Stimulated activated CD4-positive, alpha-beta T cell treated with anti-CD3 and anti-CD28 coated beads, Interleukin-2, amount 100 ng/mL, for 24 hours (primary cell): ENCODE data around the gene THBS2.
A peak's percentile ranks its signal among the peaks of the same experiment; 100 is the strongest.
"Not testable (repeated sequence)": the region's sequence is repeated elsewhere in the genome, so short reads cannot be mapped to it uniquely, and the experiment has no call there.

ENCODE experiments used
- DNase-seq, 2 donors: peaks; one replicate each; pipeline ENCODE4 v3.0.0-alpha.2; 2020

The THBS2 gene

DNA sequence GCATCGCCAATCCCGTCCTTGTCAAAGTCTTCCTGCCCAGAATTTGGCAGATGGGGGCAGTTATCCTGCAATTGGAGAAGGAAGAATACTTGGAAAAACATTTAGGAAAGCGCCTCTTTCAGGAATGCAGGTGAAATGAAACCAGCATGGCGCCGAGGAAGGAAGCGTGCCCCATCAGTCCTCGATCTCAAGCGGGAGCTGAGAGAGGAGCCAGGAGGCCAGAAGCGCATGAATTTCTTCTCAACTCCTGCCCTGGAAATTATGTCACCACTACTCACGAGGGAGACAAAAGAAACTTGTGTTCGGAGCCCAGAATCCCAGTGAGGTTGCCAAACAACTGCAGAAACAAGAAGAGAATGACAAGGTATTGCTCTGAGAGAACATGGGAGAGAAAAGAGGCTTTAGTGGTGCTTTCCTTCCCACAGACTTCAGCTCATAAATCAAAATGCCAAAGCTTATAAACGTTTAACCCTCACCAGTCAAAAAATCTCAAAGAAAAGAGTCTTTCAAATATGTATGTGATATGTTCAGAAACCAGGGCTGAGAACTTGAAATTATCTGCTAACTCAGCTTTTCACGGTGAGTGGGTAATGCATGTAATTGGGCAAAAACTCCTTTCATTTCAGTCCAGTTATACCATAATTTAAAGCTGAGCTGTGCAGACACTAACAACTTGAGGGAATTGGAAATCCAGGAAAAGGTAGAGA is 23.9 kb downstream of the THBS2 start:
- DNase-seq, result no peak

DNA sequence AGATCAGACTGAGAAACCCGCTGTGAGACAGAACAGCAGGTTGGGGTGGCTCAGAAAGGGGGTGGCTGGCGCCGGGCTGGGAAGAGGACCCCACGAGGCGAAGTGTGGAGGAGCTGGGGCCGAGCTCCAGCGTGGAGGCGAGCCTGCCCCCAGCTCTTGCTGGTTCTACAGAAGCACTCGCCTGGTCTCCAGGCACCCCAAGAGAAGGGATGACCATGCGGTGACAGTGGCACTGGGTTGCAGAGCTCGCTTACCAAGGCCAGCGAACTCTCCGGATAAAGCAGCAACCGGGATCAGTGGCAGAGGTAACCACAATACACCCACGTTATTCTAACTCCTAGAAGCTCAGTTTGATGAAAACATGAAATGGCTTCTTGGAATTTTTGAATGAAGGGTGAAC is 26.5 kb downstream of the THBS2 start:
- DNase-seq, result no peak

DNA sequence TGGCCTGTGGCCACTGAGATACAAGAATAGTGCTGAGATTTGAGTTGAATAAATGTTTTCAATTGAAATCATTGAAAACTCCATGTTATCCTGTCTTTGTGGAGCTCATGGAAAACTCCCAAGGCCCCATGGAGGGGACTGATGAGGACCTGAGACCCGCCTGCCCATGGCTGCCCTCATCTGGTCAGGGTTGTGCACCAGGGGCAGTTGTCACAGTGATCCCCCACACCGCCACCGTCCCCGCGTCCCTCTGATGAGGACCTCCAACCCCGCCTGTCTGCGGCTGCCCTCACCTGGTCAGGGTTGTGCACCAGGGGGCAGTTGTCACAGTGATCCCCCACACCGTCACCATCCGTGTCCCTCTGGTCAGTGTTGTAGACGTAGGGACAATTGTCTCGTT is 27.8 kb downstream of the THBS2 start:
- DNase-seq, result no peak

DNA sequence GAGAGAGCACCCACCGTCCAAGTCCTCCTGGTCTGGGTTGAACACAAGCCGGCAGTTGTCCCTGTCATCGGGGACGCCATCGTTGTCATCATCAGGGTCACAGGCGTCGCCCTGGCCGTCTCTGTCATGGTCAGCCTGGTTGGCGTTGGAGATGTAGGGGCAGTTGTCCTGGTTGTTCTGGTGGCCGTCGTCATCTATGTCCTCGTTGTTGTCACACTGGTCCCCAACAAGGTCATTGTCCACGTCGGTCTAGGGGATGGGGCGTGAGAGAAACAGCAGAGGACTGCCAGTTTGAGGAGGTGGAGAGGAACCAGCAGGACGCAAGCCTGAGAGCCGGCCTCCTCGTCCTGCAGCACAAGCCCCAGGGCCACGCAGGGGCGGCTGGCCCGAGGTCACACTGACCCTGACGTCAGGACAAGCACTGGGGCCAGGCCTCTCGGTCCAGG is 28.5 kb downstream of the THBS2 start:
- no peak for DNase-seq

DNA sequence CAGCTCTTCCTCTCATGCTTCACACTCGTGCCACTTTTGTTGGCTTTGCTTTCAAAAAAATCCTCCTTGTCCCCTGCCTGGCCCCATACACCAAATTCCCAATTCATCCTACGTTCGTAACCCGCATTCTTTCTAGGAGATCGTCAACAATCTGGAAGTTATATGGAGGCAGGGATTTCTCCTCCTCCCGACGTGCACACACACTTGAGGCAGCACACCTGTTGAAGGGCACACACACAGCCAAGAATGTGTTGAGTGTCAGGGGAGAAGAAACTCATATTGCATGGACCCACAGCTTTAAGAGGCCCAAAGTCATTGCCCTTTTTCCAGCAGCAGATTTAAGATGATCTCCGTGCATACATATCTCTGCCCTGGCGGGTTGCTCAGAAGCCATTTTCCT is 28.9 kb downstream of the THBS2 start:
- no peak for DNase-seq

DNA sequence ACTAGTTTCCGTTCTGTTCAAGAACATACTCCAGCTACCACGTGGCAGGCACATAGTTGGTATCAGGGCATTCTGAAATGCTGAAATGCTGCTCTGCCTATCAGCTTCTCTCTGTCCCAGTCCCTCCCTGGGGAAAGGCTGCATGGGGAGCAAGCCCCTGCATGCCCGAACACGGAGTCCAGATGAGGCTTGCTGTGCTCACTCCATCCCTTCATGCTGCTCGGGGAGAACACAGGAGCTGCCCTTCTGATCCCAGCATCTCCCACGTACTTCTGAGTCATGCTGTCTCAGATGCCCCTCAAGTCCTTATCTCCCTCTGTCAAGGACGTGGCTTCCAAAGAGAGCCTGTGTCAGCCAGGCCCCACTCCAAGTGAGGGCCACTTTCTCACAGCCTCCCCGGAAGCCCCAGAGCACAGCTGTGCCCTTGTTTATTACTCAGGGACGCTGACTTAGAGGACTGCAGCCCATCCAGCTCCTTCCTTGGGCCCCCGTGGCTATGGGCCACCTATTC is 29.4 kb downstream of the THBS2 start:
- DNase-seq, result no peak

DNA sequence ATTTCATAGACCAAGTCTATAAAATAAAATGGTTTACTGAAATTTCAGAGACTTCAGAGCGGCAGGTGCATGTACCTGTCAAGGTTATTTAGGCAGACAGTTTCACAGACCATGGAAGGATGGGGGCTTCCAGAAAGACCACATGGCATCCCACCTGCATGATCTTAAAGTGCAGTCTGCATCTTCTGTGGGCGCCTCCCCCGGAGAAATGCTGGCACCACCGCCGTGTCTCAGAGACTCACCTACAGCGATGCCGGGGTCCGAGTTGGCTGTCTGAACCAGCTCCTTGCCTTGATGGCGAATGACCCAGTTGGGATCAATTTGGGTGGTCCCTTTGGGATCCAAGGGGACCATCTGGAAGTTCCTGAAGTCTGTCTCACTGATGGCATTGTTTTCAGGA is 30.6 kb downstream of the THBS2 start:
- DNase-seq, result no peak

DNA sequence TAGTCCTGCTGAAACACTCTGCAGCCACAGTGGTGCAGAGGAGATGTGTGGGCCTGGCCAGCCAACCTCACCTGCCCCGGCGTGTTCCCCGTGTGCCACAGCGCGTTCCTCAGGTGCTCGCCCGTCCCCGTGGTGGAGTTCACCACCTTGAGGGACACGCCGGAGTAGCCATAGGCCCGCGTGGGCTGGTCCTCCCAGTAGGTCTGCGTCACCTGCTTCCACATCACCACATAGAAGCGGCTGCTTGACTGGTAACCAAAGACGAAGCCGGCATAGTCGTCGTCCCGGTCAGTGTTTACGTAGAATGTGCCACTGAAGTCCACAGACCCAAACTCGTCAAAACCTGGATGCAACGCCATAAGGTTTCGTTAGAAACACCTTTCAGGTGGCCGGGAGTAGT is 31.5 kb downstream of the THBS2 start:
- DNase-seq, result no peak

DNA sequence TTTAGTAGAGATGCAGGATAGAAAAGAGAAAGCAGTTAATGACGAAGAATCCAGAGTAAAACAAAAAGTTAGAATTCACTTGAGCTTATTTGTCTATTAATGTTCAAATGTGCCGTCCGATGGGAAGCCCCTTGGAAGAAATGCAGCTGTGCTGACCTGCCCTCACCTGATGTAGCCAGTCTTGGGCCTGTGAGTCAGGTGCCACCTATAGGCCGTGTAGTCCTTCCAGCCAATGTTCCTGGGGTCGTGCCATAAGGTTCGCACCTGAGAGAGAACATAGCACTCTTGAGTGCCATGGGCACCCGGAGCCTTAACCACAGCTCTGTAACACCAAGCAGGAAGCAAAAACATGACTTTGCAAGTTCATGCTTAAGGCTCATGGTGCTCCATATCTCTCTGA is 32.4 kb downstream of the THBS2 start:
- no peak for DNase-seq

DNA sequence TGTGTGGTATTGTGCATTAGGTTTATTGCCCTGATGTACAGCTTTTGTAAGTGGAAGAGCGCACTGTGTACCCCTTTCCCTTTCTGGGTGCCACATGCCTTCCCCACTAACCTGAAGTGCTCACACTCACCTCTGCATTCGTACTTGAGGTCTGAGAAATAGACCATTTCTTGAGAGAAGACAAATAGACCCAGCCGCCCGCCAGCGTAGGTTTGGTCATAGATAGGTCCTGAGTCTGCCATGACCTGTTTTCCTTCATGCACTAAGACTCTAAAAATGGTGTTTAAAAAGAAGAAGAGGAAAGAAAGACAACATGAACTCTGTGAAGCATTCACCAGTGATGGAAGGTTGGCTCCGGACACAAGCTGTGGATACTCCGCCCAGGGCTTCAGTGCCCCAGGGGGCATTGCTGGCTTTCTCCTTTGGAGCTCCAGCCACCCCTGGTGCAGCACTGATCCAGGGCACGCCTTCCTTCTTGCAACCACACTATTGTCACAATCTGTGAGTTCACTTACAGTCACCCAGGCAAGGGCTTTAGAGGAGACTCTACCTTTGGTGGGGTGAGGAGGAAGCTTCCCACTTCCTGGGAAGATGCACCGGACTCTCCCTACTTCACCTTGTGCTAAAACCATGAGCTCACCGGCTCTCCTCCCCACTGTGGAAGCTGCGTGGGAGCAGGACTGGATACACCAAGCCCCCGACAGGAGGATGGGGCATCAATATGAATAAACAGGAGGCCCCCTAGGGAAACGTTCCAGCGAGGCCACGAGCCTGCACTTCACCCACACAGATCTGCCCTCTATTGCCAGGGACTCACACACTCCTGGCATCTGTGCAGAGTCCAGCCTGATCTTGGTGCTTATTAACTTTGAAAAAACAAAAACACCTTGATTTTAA is 33.3 kb downstream of the THBS2 start:
- no peak for DNase-seq

DNA sequence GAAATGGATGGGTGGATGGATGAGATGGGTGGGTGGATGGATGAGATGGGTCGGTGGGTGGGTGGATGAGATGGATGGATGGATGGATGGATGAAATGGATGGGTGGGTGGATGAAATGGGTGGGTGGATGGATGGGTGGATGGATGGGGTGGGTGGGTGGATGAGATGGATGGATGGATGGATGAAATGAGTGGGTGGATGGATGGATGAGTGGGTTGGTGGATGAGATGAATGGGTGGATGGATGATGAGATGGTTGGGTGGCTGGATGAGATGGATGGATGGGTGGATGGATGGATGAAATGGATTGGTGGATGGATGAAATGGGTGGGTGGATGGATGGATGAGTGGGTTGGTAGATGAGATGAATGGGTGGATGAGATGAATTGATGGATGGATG is 35.7 kb downstream of the THBS2 start:
- DNase-seq, result no peak

DNA sequence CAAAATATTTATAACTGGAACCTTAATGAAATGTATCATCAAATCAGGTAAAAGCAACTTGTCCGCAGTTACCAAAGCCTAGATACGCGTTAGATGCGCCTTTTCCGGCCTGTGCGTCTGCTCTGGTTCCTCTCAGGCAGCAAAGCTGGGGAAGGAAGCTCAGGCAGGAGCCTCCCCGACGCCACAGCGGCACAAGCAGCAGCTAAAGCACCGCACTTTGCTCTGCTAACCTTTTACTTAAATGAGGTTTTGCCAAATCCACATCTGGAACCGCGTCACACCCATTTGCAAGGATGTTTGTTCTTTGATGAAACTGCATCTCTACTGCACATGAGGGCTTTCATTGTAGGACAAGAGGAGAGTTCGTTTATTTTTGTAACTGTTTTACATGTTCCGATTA is 36.8 kb downstream of the THBS2 start:
- no peak for DNase-seq

DNA sequence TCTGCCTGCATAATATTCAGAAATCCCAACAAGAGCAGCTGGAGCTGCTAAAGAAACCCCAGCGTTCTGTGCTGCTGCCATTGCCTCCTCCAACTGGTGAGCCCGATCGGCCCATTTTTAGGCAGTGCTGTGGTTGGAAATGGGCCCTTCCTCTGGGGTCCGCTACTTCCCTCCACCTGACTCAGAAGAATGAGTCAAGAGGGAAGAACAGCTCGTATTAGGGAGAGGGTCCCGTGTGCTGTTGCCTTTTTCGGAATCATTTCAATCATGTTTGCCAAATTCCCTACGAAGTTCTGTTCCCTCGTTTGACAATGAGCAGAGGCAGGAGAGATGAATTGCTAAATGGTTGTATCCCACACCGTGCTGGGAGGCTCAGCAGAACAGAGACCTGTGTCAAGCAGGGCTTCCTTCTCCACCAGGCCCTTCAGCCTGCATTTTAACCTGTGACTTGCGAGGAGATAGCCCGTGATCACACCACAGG is 38.4 kb downstream of the THBS2 start:
- no peak for DNase-seq

DNA sequence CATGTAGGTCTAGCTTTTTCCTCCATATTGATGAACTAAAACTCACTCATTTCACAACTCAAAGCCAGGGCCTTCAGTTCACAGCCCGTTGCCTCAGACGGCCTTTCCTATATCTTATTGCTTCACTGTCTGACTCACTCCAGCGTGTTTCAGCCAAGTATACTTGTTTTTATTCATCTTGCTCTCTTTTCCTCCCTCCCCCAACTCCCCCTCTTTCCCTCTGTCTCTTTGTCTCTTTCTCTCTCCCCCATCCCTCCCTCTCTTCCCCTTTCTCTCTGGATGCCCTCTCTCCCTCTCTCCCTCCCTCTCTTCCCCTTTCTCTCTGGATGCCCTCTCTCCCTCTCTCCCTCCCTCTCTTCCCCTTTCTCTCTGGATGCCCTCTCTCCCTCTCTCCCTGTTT is 38.9 kb downstream of the THBS2 start:
- DNase-seq, result not testable (repeated sequence)

DNA sequence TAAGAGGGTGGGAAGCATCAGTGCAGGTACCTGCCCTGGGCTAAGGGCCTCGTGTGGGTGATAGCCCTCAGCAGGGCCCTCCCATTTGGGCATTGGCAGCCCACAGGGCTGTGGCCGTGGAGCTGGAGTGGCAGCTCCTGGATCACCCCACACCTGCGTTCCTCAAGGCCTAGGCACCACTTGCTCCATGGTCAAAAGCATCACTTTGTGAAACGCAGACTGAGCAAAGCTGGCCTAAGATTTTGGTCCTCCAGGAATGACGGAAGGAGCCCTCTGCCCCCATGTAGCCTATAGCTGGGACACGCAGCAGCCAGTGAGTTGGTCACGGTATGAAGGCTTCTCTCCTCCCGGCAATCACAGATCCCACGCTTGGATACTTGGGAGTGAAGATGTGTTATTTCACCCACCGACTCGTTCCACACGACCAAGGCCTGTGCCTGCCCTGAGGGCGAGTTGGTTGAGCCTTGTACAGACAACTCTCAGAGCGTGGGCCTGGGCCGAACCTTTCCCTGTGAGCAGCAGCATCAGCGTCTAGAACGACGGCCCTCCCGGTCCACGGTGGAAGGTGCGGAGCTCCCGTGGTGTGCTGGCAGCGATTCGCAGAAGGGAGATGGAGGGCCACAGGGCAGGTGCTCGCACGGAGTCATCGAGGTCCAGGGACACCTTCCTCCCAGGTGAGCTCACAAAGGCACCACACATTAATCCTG is 39.7 kb downstream of the THBS2 start:
- DNase-seq, result no peak

DNA sequence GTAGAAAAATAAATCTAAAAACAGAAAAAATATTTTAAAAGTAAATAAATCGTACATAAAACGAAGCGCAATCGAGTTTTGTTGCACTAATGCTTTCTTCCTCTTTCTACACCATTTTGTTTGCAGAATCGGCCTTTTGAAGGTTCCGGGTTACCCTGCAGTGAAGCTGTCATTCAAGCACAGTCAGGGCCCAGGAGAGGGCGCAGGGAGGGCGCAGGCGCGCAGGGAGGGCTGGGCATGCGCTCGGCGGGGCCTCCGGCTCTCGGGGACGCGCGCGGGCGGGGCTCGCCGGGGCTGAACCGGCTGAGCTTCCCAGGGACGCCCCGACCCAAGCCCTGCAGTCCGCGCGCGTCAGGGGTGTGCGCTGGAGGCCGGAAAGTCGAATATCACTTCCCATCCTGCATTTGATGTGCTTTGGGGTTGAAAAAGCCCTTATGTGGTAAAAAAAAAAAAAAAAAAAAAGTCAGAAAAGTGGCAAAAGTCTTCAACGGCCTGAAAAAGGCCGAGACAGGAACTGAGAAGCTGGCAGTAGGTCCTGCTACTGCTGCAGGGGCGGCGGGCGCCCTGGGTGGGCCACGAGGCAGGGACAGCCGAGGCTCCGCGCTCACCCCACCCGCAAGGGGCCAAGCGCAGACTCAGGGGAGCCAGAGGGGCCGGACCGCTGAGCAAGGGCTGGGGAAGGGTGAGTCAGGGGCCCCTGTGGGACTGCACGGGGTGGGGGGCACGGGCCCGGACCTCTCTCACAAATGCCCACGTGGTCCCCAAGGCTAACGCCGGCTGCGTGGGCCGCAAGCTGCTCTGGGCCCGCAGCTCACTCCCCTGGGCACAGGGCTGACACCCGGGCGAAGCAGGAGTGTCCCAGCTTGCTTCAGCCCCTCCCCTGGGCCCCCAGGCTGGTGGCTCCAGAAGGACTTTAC is 40.5 kb downstream of the THBS2 start:
- DNase-seq, result peak; percentile 87 to 91

DNA sequence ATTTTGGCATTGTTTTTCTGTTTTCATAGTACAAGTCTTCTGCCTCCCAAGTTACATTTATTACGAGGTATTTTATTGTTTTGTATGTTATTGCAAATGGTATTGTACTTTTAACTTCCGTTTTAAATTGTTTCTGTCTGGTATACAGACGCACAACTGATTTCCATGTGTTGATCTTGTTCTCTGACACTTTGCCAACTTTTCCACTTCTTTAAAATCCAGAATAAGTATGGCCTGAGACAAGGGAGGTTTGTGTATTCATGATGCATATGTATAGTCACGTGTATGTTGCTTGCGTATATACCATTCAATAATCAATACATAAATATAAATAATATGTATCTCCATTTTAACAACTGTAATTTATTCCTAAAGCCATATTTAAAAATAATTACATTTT is 41.2 kb downstream of the THBS2 start:
- no peak for DNase-seq

DNA sequence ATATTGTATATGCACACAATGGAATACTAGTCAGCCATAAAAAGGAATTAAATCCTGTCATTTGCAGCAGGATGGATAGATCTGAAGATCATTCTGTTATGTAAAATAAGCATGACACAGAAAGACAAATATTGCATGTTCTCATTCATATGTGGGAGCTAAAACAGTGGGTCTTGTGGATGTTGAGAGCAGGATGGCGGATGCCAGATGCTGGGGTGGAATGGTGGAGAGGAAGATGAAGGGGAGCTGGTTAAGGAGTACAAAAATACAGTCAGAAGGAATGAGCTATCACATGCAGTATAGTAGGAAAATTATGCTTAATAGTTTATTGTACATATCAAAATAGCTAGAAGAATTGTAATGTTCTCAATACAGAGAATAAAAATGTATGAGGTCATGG is 41.8 kb downstream of the THBS2 start:
- DNase-seq, result no peak

DNA sequence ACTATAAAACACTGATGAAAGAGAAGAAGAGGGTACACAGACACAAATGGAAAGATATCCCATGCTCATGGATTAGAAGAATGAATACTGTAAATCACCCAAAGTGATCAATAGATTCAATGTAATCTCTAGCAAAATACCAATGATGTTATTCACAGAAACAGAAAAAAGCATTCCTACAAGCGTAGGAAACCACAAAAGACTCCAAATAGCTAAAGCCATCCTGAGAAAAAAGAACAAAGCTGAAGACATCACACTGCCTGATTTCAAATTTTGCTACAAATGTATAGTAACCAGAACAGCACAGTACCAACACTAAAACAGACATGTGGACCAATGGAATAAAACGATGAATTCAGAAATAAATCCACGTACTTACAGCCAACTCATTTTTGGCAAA is 43.0 kb downstream of the THBS2 start:
- no peak for DNase-seq

DNA sequence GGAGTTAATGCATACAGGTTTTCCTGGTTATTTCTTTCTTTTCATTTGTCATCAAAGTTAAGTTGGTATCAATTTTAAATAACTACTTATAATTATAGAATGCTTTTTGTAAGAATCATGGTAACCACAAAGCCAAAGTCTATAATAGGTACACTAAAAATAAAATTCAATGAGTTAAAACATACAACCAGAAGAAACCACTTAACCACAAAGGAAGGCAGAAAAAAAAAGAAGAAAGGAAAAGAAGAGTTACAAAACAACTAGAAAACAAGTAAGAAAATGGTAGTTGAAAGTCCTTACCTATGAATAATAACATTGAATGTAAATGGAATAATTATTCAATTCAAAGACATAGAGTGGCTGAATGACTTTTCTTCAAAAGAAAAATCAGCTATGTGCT is 45.6 kb downstream of the THBS2 start:
- no peak for DNase-seq

DNA sequence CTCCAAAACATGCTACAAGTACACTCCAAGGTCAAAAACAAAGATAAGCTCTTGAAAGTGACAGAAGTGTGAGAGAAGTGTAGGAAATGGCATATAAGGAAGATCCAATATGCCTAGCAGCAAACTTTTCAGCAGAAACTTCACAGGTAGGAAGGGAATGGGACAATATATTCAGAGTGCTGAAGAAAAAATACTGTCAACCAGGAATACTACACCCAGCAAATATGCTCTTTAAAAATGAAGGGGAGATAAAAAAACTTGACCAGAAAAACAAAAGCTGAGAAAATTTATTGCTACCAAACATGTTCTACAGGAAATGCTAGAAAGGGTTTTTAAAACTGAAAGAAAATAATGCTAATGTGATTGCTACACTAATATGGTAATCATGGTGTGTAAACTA is 46.2 kb downstream of the THBS2 start:
- no peak for DNase-seq
